ENCODE results near the gene HDAC4. TPM values are rescaled to one million over a fixed set of nuclear protein-coding genes. Genes with fewer than 3 reads are reported as not detected.

Gene HDAC4
- total and polyA plus RNA-seq, 5 donors = 7.8 to 29.1 (median 22.5) TPM

DNA sequence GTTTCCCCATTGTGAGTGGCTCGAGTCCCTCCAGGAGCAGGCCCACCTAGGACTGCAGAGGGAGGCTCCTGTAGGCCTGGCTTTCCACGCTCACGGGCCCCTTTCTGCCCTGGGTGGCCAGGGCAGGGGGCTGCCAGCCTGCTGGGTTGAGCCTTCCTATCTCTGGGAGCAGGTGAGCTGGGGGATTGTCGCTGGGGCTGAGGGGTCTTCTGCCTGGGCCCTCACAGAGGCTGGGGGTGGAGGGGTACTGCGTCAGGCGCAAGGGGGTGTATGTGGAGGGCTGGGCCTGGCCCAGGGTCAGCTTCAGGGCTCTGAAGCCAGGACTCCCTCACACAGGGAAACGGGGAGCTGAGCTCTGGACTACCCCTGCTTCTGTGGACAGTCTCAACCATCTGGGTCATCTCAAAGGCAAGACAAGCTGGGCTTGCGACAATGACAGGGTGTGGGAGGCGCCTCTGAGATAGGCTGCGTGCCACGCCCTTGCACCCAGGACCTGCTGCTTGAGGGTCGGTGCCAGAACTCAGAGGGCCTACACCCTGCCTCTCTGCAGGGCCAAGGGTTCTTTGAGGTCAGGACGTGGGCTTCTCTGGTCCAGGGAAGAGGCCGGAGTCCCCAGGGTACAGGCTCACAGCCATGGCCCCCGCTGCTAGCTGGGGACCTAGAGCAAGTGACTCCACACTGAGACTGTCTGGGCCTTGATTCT lies 346.9 kb downstream of the HDAC4 start:
- Histone ChIP-seq H3K27me3 (ENCODE audit: control insufficient read depth, insufficient read depth) (no peaks in the 10 kb centered on the region), H3K9me3 (ENCODE audit: control insufficient read depth, low read length) (no peaks in the 10 kb centered on the region), H3K27ac (ENCODE audit: low read length) (no peak overlapping the region), H3K4me3 (ENCODE audit: low read length) (no peak overlapping the region), H3K4me1 (ENCODE audit: control insufficient read depth, insufficient read depth, low read length) (no peaks in the 10 kb centered on the region)
- DNase-seq (peak; percentile 34 to 70 (median 59)), ATAC-seq (peak; percentile 40 to 57)
- WGBS = 72% methylated on average over 15 of the region's 15 CpGs
- intact Hi-C loops (cut with DNase I) = no loop called here

DNA sequence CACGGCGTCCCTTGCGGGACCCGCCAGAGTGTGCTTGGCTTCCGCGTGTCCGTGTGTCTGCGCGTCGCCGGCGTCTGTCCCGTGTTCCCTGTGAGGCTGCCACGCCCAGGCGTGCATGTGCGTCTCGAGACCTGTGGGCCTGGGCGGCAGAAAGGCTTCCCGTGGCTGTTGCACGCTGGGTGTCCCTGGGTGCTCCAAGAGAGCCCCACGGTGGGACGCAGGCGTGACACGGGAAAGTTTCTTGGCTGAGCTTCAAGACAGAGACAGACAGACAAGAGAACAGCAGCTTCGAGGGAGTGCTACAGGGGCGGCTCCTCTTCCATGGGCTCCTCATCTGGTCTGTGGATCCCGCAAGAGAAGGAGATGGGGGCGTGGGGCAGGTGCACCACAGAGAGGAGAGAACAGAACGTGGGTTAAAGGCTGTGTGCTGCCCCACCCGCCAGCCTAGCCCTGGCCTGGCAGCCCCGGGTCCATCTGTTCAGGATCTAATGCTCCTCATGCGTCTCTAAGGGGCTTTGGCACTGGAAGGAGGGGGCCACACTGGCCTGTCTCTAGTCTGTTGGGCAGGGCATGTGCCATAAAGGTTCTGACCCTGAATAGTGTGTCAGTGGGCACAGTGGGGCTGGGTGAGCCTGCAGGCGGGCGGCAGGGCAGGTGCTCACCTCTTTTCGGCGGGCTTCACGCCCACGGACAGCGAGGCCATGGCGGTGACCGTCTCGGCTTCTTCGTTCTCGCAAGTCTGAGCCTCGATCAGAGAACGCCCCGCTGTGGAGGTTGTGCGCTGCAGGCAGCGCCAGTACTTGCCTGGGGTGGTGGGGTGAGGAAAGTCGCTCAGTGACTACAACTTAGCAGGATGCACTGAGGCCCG lies 347.8 kb downstream of the HDAC4 start:
- 96% methylated on average over 51 of the region's 51 CpGs for WGBS
- H3K27ac ChIP-seq (ENCODE audit: low read length) = no peak overlapping the region
- intact Hi-C loops (cut with DNase I) = no loop called here
- H3K4me3 ChIP-seq (ENCODE audit: low read length) = no peak overlapping the region
- ATAC-seq (no peak), DNase-seq (peak in 1 of 3 donors; percentile 63)
- H3K4me1 ChIP-seq (ENCODE audit: control insufficient read depth, insufficient read depth, low read length) = no peaks in the 10 kb centered on the region
- no peaks in the 10 kb centered on the region for H3K9me3 ChIP-seq (ENCODE audit: control insufficient read depth, low read length)
- H3K27me3 ChIP-seq (ENCODE audit: control insufficient read depth, insufficient read depth) = no peaks in the 10 kb centered on the region

DNA sequence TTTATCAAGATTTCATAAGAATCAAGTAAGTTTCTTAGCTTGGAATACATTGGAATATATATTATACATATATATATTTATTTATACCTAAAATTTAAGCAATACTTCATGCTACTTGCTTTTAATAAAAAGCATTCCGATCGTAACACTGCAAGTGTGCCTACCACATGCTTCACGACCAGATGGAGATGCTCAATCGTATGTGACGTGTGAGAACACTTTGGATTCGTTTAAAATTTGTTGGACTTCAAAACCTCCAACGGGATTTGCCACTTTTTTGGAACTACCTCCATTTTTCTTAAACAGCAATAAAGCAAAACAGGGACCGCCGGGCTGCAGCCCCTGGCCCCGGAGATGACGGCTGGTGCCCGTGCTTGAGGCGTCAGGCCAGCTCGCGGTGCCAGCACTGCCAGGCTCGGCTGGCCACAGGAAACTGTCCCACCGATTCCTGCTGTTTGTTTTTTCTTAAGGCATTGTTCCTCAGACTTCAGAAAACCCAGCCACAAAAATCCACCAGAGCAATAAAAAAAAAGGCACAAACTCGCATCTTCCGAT lies 348.9 kb downstream of the HDAC4 start:
- H3K4me1 ChIP-seq (ENCODE audit: control insufficient read depth, insufficient read depth, low read length) = no peaks in the 10 kb centered on the region
- no peak for ATAC-seq
- DNase-seq = peak in 1 of 3 donors; percentile 25
- H3K27me3 ChIP-seq (ENCODE audit: control insufficient read depth, insufficient read depth) = no peaks in the 10 kb centered on the region
- 95% methylated on average over 19 of the region's 19 CpGs for WGBS
- H3K4me3 ChIP-seq (ENCODE audit: low read length) = no peak overlapping the region
- H3K27ac ChIP-seq (ENCODE audit: low read length) = no peak overlapping the region
- intact Hi-C loops (cut with DNase I) = no loop called here
- no peaks in the 10 kb centered on the region for H3K9me3 ChIP-seq (ENCODE audit: control insufficient read depth, low read length)

DNA sequence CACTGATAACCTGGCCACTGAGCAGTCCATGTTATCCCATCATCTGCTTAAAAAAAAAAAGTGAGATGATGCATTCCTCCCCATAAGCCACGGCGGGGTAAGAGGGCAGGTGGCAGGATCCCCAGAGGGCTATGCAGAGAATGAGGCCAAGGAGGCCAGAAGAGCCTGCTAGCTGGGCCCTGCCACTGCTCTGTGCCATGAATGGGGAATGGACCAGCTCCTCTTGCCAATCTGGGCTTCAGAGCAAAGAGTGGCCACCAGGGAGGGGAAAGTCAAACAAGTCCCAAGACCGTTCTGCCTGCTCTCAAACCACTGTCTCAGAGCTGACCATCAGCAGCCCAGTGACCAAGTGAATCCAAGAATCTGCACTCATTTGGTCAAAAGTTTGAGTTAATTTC lies 350.6 kb downstream of the HDAC4 start:
- no peaks in the 10 kb centered on the region for H3K4me1 ChIP-seq (ENCODE audit: control insufficient read depth, insufficient read depth, low read length)
- no peaks in the 10 kb centered on the region for H3K9me3 ChIP-seq (ENCODE audit: control insufficient read depth, low read length)
- intact Hi-C loops (cut with DNase I) = no loop called here
- H3K27ac ChIP-seq (ENCODE audit: low read length) = no peak overlapping the region
- no peaks in the 10 kb centered on the region for H3K27me3 ChIP-seq (ENCODE audit: control insufficient read depth, insufficient read depth)
- ATAC-seq (no peak), DNase-seq (peak in 1 of 3 donors; percentile 9)
- no peak overlapping the region for H3K4me3 ChIP-seq (ENCODE audit: low read length)
- 92% methylated on average over 3 of the region's 3 CpGs for WGBS

DNA sequence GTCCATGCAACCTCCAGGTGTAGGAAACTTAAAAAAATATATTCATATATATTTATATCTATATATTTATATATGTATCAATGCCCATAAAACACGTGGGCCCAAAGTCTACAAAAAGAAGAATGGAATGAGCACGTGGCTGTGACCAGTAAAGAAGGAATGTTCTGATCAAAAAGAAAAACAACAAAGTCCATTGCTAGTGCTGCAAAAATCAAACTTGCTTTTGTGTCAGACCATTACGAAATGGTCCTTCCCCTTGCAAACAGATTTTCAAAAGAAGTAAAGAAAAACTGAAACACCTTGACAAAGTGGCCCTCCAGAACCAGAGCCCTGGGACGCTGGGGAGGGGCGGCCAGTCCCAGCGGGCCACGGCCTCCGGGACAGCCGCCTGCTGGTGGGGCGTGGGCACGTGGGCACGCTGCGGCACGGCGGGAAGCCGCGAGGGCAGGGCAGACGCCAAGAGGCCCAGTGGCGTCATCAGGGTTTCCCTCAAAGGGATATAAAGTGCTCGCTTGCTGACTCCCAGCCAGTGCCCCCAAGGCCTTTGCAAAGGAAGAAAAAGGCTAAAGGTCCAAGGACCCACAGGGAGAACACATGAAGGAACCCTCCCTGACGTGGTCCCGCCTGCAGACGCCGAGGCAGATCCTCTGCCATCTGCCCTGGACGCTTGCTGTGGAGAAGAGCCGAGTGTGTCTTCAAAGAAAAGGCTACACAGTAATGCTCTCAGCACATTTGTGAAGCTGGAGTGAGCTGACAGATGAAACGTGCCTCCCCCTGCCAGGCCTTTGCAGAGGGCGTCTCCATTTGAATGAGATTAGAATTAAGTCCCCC lies 351.2 kb downstream of the HDAC4 start:
- 96% methylated on average over 28 of the region's 28 CpGs for WGBS
- DNase-seq = peak in 1 of 3 donors; percentile 11

DNA sequence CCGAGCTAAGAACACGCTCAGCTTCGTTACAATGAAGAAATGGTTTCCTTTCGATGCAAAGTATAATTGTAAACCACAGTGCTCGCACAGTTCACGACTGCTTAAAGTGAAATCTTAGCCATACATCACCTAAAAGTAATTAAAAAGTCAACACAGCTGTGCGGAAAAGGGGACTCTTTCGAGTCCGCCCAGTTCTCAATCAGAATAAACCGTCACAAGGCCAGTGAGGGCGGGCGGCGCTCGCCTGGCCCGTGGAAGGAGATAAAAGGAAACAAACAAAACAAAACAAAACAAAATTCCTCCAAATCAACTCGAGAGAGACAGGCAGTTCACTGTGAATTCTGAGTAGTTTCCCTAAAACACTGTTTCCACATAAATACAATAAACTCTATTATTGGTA lies 352.1 kb downstream of the HDAC4 start:
- intact Hi-C loops (cut with DNase I) = no loop called here
- Histone ChIP-seq H3K4me3 (ENCODE audit: low read length) (no peak overlapping the region), H3K9me3 (ENCODE audit: control insufficient read depth, low read length) (no peaks in the 10 kb centered on the region), H3K27me3 (ENCODE audit: control insufficient read depth, insufficient read depth) (no peaks in the 10 kb centered on the region), H3K4me1 (ENCODE audit: control insufficient read depth, insufficient read depth, low read length) (no peaks in the 10 kb centered on the region), H3K27ac (ENCODE audit: low read length) (no peak overlapping the region)
- 90% methylated on average over 16 of the region's 16 CpGs for WGBS
- DNase-seq = peak in 1 of 3 donors; percentile 2
- no peak for ATAC-seq

More for the DNA sequence above, 351.2 kb downstream of the HDAC4 start:
- intact Hi-C loops (cut with DNase I) = no loop called here
- Histone ChIP-seq H3K4me1 (ENCODE audit: control insufficient read depth, insufficient read depth, low read length) (no peaks in the 10 kb centered on the region), H3K27me3 (ENCODE audit: control insufficient read depth, insufficient read depth) (no peaks in the 10 kb centered on the region), H3K27ac (ENCODE audit: low read length) (no peak overlapping the region), H3K9me3 (ENCODE audit: control insufficient read depth, low read length) (no peaks in the 10 kb centered on the region), H3K4me3 (ENCODE audit: low read length) (no peak overlapping the region)
- ATAC-seq = no peak

DNA sequence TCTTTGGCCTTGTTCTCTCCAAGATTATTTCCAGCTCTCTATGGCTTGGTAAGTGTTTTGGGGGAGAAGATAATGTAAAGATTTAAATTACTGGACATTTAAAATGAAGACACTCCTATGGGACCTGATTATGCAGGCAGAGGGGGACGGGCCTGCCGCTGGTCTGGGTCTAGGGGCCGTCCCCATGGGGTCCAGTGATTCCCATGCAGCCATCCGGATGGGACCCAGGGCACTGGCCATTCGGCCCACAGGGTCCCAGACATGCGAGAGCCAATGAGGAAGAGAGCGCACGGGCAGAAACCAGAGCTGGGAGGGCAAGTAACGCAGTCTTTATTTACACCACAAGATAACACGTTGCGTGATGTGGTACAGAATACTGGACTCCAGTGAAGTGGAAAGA lies 353.0 kb downstream of the HDAC4 start:
- no peaks in the 10 kb centered on the region for H3K4me1 ChIP-seq (ENCODE audit: control insufficient read depth, insufficient read depth, low read length)
- ATAC-seq = no peak
- H3K4me3 ChIP-seq (ENCODE audit: low read length) = no peak overlapping the region
- no peaks in the 10 kb centered on the region for H3K9me3 ChIP-seq (ENCODE audit: control insufficient read depth, low read length)
- DNase-seq = peak in 1 of 3 donors; percentile 14
- no peak overlapping the region for H3K27ac ChIP-seq (ENCODE audit: low read length)
- intact Hi-C loops (cut with DNase I) = no loop called here
- WGBS = 96% methylated on average over 11 of the region's 11 CpGs
- no peaks in the 10 kb centered on the region for H3K27me3 ChIP-seq (ENCODE audit: control insufficient read depth, insufficient read depth)

DNA sequence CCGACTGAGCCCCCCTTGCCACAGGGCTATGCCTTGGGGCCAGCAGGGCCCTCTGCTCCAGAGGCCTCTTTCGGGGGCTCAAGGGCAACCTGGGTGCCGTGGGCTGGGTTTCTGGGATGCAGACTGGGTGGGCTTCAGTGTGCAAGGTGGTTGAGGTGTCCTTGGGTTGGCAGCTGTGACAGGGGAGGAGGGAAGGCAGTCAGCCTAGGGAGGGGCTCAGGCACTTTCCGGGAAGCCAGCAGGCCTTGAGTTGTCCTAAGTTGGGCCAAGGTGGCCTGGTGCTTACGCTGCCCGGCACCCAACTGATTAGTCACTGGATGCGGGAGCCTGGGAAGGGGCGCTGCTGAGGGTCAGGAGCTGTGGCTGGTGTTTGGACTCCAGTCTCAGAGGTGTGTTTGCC lies 353.4 kb downstream of the HDAC4 start:
- ATAC-seq (peak in 1 of 2 donors; percentile 25), DNase-seq (peak in 1 of 3 donors; percentile 40)
- Histone ChIP-seq H3K4me3 (ENCODE audit: low read length) (no peak overlapping the region), H3K27ac (ENCODE audit: low read length) (no peak overlapping the region), H3K9me3 (ENCODE audit: control insufficient read depth, low read length) (no peaks in the 10 kb centered on the region), H3K27me3 (ENCODE audit: control insufficient read depth, insufficient read depth) (no peaks in the 10 kb centered on the region), H3K4me1 (ENCODE audit: control insufficient read depth, insufficient read depth, low read length) (no peaks in the 10 kb centered on the region)
- intact Hi-C loops (cut with DNase I) = no loop called here
- 94% methylated on average over 8 of the region's 8 CpGs for WGBS

DNA sequence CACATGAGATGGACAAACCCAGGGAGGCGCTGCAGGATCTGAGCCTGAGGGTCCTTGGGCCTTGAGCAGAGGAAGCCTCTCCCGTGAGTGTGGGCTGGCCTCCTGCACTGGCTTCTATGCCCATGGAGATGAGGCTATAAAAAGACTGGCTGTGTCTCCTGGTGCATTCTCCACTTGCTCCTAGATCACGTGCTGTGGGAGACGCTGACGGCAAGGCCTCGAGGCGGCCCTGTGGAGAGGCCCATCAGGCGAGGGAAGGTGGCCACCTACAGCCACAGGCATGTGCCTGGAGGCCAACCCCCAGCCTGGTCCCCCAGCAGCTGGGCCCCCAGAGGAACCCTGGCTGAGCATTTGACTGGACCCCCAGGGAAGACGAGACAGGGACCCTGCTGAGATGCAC lies 354.0 kb downstream of the HDAC4 start:
- 73% methylated on average over 9 of the region's 9 CpGs for WGBS
- intact Hi-C loops (cut with DNase I) = no loop called here
- Histone ChIP-seq H3K9me3 (ENCODE audit: control insufficient read depth, low read length) (no peaks in the 10 kb centered on the region), H3K4me1 (ENCODE audit: control insufficient read depth, insufficient read depth, low read length) (no peaks in the 10 kb centered on the region), H3K27me3 (ENCODE audit: control insufficient read depth, insufficient read depth) (no peaks in the 10 kb centered on the region), H3K4me3 (ENCODE audit: low read length) (no peak overlapping the region), H3K27ac (ENCODE audit: low read length) (no peak overlapping the region)
- ATAC-seq (peak; percentile 41 to 48), DNase-seq (peak in 1 of 3 donors; percentile 31)

DNA sequence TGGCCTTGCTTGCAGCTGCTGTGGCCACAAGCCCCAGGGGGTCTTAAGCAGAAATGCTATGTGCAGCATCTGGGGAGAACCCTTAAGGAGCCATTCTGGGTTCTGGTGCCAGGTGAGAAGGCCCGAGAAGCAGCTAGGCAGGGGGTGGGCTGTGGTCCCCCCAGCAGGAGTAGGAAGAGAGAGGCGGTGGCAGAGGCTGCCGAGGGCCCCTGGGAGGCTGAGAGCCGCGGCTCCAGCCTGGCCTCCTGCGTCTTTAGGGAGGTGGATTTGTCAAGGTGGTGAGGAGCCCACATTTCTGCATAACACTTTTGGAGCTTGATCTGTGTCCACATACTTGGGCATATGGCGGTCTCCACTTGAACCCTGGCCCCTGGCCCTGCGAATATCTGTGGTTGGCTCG lies 356.5 kb downstream of the HDAC4 start:
- Histone ChIP-seq H3K4me1 (ENCODE audit: control insufficient read depth, insufficient read depth, low read length) (no peaks in the 10 kb centered on the region), H3K4me3 (ENCODE audit: low read length) (no peak overlapping the region), H3K27me3 (ENCODE audit: control insufficient read depth, insufficient read depth) (no peaks in the 10 kb centered on the region), H3K27ac (ENCODE audit: low read length) (no peak overlapping the region), H3K9me3 (ENCODE audit: control insufficient read depth, low read length) (no peaks in the 10 kb centered on the region)
- ATAC-seq = no peak
- 92% methylated on average over 9 of the region's 9 CpGs for WGBS
- DNase-seq = peak in 1 of 3 donors; percentile 36
- intact Hi-C loops (cut with DNase I) = no loop called here

Data from right cardiac atrium (tissue), 5 donors.